ENCODE measurements around the gene CDKN2B. TPM values are rescaled to one million over a fixed set of nuclear protein-coding genes. Genes with fewer than 3 reads are reported as not detected.
A peak's percentile ranks its signal among the peaks of the same experiment; 100 is the strongest.

Gene CDKN2B
- total and polyA plus RNA-seq, 10 donors: 1.5 to 25.7 (median 9.1) TPM

DNA sequence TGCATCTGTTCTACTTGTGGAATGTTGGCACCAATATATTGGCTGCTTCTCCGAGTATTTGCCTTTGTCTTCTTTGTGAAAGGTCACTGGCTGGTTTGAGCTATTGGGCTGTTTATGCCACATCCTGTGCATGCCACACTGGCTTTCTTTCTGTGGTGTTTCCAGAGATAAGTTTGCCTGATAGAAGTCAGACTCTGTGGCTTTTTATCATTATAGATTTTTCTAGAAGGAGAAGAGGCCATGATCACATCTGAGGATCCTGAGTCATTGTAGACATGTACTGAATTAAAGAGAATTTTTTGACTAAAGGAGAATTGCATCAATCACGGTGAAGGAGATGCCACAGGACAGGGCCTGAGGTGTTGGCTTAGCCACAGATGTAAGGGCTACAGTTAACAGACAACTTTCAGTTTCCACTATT, 26.5 kb upstream of the CDKN2B start:
- Histone ChIP-seq H3K4me3 (no peak overlapping the region), H3K27ac (peak overlapping the region in 1 of 8 donors; percentile 18), H3K9me3 (no peaks in the 10 kb centered on the region), H3K27me3 (replicated peaks in 1 of 7) (no peaks in the 10 kb centered on the region), H3K4me1 (peaks cover 0 to 28% (median 13%) of the 10 kb centered on the region in 6 donors), H3K36me3 (no peaks in the 10 kb centered on the region)
- TF ChIP-seq POLR2AphosphoS5 (IDR thresholded peaks at IDR 0.05) (no peak), POLR2A (IDR thresholded peaks at IDR 0.05) (no peak)
- TF ChIP-seq, protein P1, sequence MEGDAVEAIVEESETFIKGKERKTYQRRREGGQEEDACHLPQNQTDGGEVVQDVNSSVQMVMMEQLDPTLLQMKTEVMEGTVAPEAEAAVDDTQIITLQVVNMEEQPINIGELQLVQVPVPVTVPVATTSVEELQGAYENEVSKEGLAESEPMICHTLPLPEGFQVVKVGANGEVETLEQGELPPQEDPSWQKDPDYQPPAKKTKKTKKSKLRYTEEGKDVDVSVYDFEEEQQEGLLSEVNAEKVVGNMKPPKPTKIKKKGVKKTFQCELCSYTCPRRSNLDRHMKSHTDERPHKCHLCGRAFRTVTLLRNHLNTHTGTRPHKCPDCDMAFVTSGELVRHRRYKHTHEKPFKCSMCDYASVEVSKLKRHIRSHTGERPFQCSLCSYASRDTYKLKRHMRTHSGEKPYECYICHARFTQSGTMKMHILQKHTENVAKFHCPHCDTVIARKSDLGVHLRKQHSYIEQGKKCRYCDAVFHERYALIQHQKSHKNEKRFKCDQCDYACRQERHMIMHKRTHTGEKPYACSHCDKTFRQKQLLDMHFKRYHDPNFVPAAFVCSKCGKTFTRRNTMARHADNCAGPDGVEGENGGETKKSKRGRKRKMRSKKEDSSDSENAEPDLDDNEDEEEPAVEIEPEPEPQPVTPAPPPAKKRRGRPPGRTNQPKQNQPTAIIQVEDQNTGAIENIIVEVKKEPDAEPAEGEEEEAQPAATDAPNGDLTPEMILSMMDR (IDR thresholded peaks at IDR 0.05 in 8 of 11, conservative IDR thresholded peaks at IDR 0.05 in 3 of 11): no peak
- 79 to 95% (median 81%) methylated on average over 2 of the region's 2 CpGs for WGBS, 5 donors
- intact Hi-C loops (cut with DNase I; ENCODE audit: low total_unique reads): loop anchor here (10.0 kb wide), 1 partner anchor 221 kb away; no protein-coding TSS in a partner anchor
- DNase-seq: no peak

DNA sequence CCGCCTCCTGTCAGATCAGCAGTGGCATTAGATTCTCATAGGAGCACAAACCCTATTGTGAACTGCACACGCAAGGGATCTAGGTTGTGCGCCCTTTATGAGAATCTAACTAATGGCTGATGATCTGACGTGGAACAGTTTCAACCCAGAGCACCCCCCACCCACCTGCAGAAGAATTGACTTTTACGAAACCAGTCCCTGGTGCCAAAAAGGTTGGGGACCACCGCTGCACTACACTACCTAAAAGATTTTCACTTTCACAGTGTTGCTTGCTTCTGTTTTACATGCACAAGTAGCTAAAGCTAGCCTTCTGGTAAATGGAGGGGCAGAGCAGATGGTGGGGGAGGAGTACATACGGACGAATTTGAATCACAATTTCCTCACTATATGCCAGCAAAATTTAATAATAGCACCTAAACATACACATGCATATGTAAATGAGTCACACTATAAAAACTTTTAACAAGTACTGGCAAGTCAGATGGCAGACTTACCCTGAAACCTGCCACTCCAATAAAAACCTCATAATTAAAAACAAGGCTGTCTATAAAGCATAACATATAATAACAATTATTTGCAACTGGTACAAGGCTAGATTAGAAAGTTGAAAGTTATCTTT, 24.0 kb upstream of the CDKN2B start:
- DNase-seq: no peak
- Histone ChIP-seq H3K27ac (no peak overlapping the region), H3K4me1 (peaks cover 4 to 31% (median 7%) of the 10 kb centered on the region in 6 donors), H3K4me3 (no peak overlapping the region), H3K27me3 (replicated peaks in 1 of 7) (no peaks in the 10 kb centered on the region), H3K36me3 (no peaks in the 10 kb centered on the region), H3K9me3 (no peaks in the 10 kb centered on the region)
- WGBS, 5 donors: 74 to 81% (median 76%) methylated on average over 8 of the region's 8 CpGs
- intact Hi-C loops (cut with DNase I; ENCODE audit: low total_unique reads): loop anchor here (10.0 kb wide), 1 partner anchor 218 kb away; no protein-coding TSS in a partner anchor
- TF ChIP-seq POLR2AphosphoS5 (IDR thresholded peaks at IDR 0.05) (no peak), POLR2A (IDR thresholded peaks at IDR 0.05) (no peak)
- TF ChIP-seq, protein P1 (IDR thresholded peaks at IDR 0.05 in 8 of 11, conservative IDR thresholded peaks at IDR 0.05 in 3 of 11): no peak

DNA sequence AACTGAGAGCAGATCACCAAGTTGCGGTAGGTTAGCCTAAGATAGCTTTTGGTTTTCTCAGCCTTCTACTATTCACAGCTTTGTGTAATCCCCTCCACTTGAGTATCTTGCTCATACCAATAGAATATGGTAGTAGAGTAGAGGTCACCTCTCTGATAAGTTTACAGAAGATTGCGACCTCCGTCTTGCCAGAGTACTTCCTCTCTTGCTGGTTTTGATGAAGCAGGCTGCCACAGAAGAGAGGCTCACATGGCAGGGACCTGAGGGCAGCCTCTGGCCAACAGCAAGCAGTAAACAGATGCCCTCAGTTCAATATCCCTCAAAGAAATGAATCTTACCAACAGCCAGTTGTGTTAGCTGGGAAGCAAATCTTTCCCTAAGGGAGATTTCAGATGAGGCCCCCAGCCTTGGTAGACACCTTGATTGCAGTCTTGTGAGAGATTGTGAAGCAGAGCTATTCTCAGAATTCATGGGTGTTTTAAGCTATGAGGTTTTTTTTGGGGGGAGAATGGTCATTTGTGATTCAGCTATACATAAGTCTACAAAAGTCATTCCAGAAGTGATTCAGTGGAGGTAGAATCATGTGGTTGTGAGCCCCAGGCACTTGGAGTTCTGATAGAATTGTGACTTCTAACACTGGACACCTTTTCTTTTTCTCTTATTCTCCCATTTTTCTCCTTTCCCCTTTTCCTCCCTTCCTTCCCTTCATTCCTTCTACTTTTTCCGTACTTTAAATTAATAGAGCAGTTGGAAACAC, 22.7 kb upstream of the CDKN2B start:
- H3K9me3 ChIP-seq: no peaks in the 10 kb centered on the region
- TF ChIP-seq POLR2AphosphoS5 (IDR thresholded peaks at IDR 0.05) (no peak), POLR2A (IDR thresholded peaks at IDR 0.05) (no peak)
- TF ChIP-seq, protein P1 (IDR thresholded peaks at IDR 0.05 in 8 of 11, conservative IDR thresholded peaks at IDR 0.05 in 3 of 11): no peak
- intact Hi-C loops (cut with DNase I; ENCODE audit: low total_unique reads): loop anchor here (10.0 kb wide), 1 partner anchor 217 kb away; no protein-coding TSS in a partner anchor
- no peaks in the 10 kb centered on the region for H3K36me3 ChIP-seq
- H3K27ac ChIP-seq: no peak overlapping the region
- no peaks in the 10 kb centered on the region for H3K27me3 ChIP-seq (replicated peaks in 1 of 7)
- H3K4me3 ChIP-seq: no peak overlapping the region
- DNase-seq: no peak
- WGBS, 5 donors: 58 to 70% (median 66%) methylated on average over 4 of the region's 4 CpGs
- H3K4me1 ChIP-seq: peaks cover 0 to 20% (median 4%) of the 10 kb centered on the region in 6 donors

DNA sequence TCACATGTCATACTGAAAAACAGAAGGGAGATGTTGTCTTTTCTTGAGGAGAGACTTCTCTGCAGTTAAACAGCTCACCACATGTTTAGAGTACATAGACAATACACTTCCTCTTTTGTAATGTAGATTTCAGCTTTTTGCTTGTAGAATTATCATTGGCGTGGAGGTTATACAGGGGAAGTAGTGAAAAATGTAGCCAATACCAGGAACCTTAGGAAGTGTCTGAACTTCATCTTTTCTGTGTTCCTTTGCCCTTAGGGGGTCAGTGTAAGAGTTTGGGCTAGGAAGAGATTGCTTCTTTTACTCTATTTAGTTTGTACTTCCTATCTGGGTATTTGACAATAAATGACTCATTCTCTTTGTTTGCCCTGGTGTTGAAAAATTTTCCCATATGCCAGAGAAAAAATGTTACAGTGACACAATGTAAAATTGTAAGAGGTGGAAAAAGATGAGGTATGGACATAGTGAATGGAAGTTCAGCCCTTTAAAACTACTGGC, 21.0 kb upstream of the CDKN2B start:
- peaks cover 0 to 13% (median 4%) of the 10 kb centered on the region in 6 donors for H3K4me1 ChIP-seq
- H3K27ac ChIP-seq: peak overlapping the region in 4 of 8 donors; percentile 28 to 60 (median 42)

More for the DNA sequence above, 21.0 kb upstream of the CDKN2B start:
- no peak for DNase-seq
- no peak for TF ChIP-seq POLR2A (IDR thresholded peaks at IDR 0.05)
- TF ChIP-seq, protein P1 (IDR thresholded peaks at IDR 0.05 in 8 of 11, conservative IDR thresholded peaks at IDR 0.05 in 3 of 11): no peak
- TF ChIP-seq POLR2AphosphoS5 (IDR thresholded peaks at IDR 0.05): no peak
- Histone ChIP-seq H3K9me3 (no peaks in the 10 kb centered on the region), H3K4me3 (no peak overlapping the region), H3K27me3 (replicated peaks in 1 of 7) (no peaks in the 10 kb centered on the region), H3K36me3 (no peaks in the 10 kb centered on the region)
- intact Hi-C loops (cut with DNase I; ENCODE audit: low total_unique reads): loop anchor here (10.0 kb wide), 1 partner anchor 215 kb away; no protein-coding TSS in a partner anchor
- 7 to 29% (median 19%) methylated on average over 1 of the region's 1 CpG for WGBS, 5 donors
